Measurements from ENCODE around the gene C1orf50. TPM values are rescaled to one million over a fixed set of nuclear protein-coding genes. Genes with fewer than 3 reads are reported as not detected.

The C1orf50 gene
- total RNA-seq, 1 donor: 4.2 TPM

- no peak overlapping the region for H3K4me3 ChIP-seq (ENCODE audit: low read depth, low read length)
- TF ChIP-seq CTCF (IDR thresholded peaks at IDR 0.05; ENCODE audit: insufficient read depth, low read length): no peak
- no peak for DNase-seq (ENCODE audit: low read depth)
These were observed 14.8 kb upstream of the C1orf50 start for GRCh38 chr1:42752284-42752683.

- TF ChIP-seq CTCF (IDR thresholded peaks at IDR 0.05; ENCODE audit: insufficient read depth, low read length): no peak
- no peak overlapping the region for H3K4me3 ChIP-seq (ENCODE audit: low read depth, low read length)
- peak; percentile 74 for DNase-seq (ENCODE audit: low read depth)
These were observed 14.0 kb upstream of the C1orf50 start for GRCh38 chr1:42753070-42753469.

GRCh38 chr1:42756956-42757891 is 9.8 kb upstream of the C1orf50 start:
- DNase-seq (ENCODE audit: low read depth): peak; percentile 73
- TF ChIP-seq CTCF (IDR thresholded peaks at IDR 0.05; ENCODE audit: insufficient read depth, low read length): peak; percentile 70
- H3K4me3 ChIP-seq (ENCODE audit: low read depth, low read length): no peak overlapping the region

GRCh38 chr1:42757892-42758275 is 9.2 kb upstream of the C1orf50 start:
- no peak for DNase-seq (ENCODE audit: low read depth)
- TF ChIP-seq CTCF (IDR thresholded peaks at IDR 0.05; ENCODE audit: insufficient read depth, low read length): no peak

GRCh38 chr1:42758641-42759040 is 8.4 kb upstream of the C1orf50 start:
- no peak for TF ChIP-seq CTCF (IDR thresholded peaks at IDR 0.05; ENCODE audit: insufficient read depth, low read length)
- H3K4me3 ChIP-seq (ENCODE audit: low read depth, low read length): no peak overlapping the region
- no peak for DNase-seq (ENCODE audit: low read depth)

More at GRCh38 chr1:42757892-42758275, 9.2 kb upstream of the C1orf50 start:
- no peak overlapping the region for H3K4me3 ChIP-seq (ENCODE audit: low read depth, low read length)

GRCh38 chr1:42759114-42759513 is 7.9 kb upstream of the C1orf50 start:
- no peak for TF ChIP-seq CTCF (IDR thresholded peaks at IDR 0.05; ENCODE audit: insufficient read depth, low read length)
- no peak overlapping the region for H3K4me3 ChIP-seq (ENCODE audit: low read depth, low read length)
- no peak for DNase-seq (ENCODE audit: low read depth)
